Activated CD4-positive, alpha-beta T cell treated with anti-CD3 and anti-CD28 coated beads, Interleukin-2, Interleukin-4, amounts not matched to agents 100 ng/mL and 50 ng/mL, durations not matched to agents 16 hours and 8 hours (primary cell): ENCODE data around the gene OR6J1.
"Not testable (repeated sequence)": the region's sequence is repeated elsewhere in the genome, so short reads cannot be mapped to it uniquely, and the experiment has no call there.

ENCODE experiments used
- DNase-seq: peaks from one replicate; pipeline ENCODE4 v3.0.0-alpha.2; 2020; ENCODE audit warnings: low spot score

The OR6J1 gene

GRCh38 chr14:22644305-22644635 is at the start of gene OR6J1:
Gene OR6J1 (minus strand): TSS chr14:22644352. CDS start chr14:22634811, 9,541 bp downstream.
- DNase-seq, result no peak

GRCh38 chr14:22692194-22692593 is 48.0 kb upstream of the OR6J1 start:
- no peak for DNase-seq

GRCh38 chr14:22691171-22691570 is 47.0 kb upstream of the OR6J1 start:
- DNase-seq, result no peak

- peak; percentile 52 for DNase-seq
Observed at GRCh38 chr14:22689199-22689598, 45.0 kb upstream of the OR6J1 start.

GRCh38 chr14:22687969-22688368 is 43.8 kb upstream of the OR6J1 start:
- not testable (repeated sequence) for DNase-seq

- DNase-seq, result not testable (repeated sequence)
Observed at GRCh38 chr14:22686176-22686611, 42.0 kb upstream of the OR6J1 start.

GRCh38 chr14:22685467-22685866 is 41.3 kb upstream of the OR6J1 start:
- DNase-seq, result no peak

- DNase-seq, result not testable (repeated sequence)
Observed at GRCh38 chr14:22683428-22683827, 39.3 kb upstream of the OR6J1 start.

GRCh38 chr14:22678221-22678620 is 34.1 kb upstream of the OR6J1 start:
- DNase-seq, result no peak

GRCh38 chr14:22677551-22677950 is 33.4 kb upstream of the OR6J1 start:
- DNase-seq, result not testable (repeated sequence)

GRCh38 chr14:22671622-22672021 is 27.5 kb upstream of the OR6J1 start:
- no peak for DNase-seq

- DNase-seq, result no peak
Observed at GRCh38 chr14:22668863-22669262, 24.7 kb upstream of the OR6J1 start.

- peak; percentile 17 for DNase-seq
Observed at GRCh38 chr14:22668417-22668816, 24.3 kb upstream of the OR6J1 start.

GRCh38 chr14:22667881-22668280 is 23.7 kb upstream of the OR6J1 start:
- DNase-seq, result no peak

- DNase-seq, result no peak
Observed at GRCh38 chr14:22666203-22666893, 22.2 kb upstream of the OR6J1 start.

- no peak for DNase-seq
Observed at GRCh38 chr14:22664261-22664660, 20.1 kb upstream of the OR6J1 start.

GRCh38 chr14:22660654-22661053 is 16.5 kb upstream of the OR6J1 start:
- DNase-seq, result no peak

- DNase-seq, result no peak
Observed at GRCh38 chr14:22658946-22659345, 14.8 kb upstream of the OR6J1 start.

GRCh38 chr14:22657861-22658260 is 13.7 kb upstream of the OR6J1 start:
- no peak for DNase-seq

GRCh38 chr14:22656945-22657731 is 13.0 kb upstream of the OR6J1 start:
- DNase-seq, result no peak

GRCh38 chr14:22656226-22656625 is 12.1 kb upstream of the OR6J1 start:
- no peak for DNase-seq

GRCh38 chr14:22653012-22653621 is 9.0 kb upstream of the OR6J1 start:
- DNase-seq, result peak; percentile 46

GRCh38 chr14:22651586-22651985 is 7.4 kb upstream of the OR6J1 start:
- DNase-seq, result no peak
